ENCODE measurements around the gene LGALS9.
"Not testable (repeated sequence)": the region's sequence is repeated elsewhere in the genome, so short reads cannot be mapped to it uniquely, and the experiment has no call there.

DNA sequence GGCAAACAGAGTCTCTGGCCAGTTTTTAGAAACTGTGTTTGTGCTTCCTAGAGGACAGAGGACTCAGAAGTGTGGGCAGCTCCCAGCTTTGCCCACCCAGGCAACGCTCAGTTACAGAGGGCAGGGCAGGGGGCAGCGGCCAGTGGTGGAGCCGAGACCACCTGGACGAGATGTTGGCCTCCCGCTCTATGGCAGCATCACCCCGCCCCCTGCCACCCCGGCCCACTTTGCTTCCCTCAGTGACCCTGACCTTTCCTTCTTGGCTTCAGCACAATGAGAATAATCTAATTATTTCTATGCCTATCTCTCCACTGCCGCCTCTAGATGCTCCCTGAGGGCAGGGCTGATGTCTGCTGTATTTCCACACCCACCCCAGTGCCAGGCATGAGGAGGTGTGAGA is 25.6 kb downstream of the LGALS9 start:
- TF ChIP-seq, protein P1, sequence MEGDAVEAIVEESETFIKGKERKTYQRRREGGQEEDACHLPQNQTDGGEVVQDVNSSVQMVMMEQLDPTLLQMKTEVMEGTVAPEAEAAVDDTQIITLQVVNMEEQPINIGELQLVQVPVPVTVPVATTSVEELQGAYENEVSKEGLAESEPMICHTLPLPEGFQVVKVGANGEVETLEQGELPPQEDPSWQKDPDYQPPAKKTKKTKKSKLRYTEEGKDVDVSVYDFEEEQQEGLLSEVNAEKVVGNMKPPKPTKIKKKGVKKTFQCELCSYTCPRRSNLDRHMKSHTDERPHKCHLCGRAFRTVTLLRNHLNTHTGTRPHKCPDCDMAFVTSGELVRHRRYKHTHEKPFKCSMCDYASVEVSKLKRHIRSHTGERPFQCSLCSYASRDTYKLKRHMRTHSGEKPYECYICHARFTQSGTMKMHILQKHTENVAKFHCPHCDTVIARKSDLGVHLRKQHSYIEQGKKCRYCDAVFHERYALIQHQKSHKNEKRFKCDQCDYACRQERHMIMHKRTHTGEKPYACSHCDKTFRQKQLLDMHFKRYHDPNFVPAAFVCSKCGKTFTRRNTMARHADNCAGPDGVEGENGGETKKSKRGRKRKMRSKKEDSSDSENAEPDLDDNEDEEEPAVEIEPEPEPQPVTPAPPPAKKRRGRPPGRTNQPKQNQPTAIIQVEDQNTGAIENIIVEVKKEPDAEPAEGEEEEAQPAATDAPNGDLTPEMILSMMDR (IDR thresholded peaks at IDR 0.05; ENCODE audit: poor library complexity, severe bottlenecking): not testable (repeated sequence)
- TF ChIP-seq, protein P2, sequence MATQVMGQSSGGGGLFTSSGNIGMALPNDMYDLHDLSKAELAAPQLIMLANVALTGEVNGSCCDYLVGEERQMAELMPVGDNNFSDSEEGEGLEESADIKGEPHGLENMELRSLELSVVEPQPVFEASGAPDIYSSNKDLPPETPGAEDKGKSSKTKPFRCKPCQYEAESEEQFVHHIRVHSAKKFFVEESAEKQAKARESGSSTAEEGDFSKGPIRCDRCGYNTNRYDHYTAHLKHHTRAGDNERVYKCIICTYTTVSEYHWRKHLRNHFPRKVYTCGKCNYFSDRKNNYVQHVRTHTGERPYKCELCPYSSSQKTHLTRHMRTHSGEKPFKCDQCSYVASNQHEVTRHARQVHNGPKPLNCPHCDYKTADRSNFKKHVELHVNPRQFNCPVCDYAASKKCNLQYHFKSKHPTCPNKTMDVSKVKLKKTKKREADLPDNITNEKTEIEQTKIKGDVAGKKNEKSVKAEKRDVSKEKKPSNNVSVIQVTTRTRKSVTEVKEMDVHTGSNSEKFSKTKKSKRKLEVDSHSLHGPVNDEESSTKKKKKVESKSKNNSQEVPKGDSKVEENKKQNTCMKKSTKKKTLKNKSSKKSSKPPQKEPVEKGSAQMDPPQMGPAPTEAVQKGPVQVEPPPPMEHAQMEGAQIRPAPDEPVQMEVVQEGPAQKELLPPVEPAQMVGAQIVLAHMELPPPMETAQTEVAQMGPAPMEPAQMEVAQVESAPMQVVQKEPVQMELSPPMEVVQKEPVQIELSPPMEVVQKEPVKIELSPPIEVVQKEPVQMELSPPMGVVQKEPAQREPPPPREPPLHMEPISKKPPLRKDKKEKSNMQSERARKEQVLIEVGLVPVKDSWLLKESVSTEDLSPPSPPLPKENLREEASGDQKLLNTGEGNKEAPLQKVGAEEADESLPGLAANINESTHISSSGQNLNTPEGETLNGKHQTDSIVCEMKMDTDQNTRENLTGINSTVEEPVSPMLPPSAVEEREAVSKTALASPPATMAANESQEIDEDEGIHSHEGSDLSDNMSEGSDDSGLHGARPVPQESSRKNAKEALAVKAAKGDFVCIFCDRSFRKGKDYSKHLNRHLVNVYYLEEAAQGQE (IDR thresholded peaks at IDR 0.05; ENCODE audit: borderline replicate concordance): not testable (repeated sequence)
- not testable (repeated sequence) for TF ChIP-seq POLR2AphosphoS5 (IDR thresholded peaks at IDR 0.05)

Data from neural cell (in vitro differentiated cells).